Activated T-cell treated with anti-CD3 and anti-CD28 coated beads, Interleukin-2, amount 50 U/mL, for 48 hours (primary cell): ENCODE data around the gene DCHS2.
"Not testable (repeated sequence)": the region's sequence is repeated elsewhere in the genome, so short reads cannot be mapped to it uniquely, and the experiment has no call there.

Source experiments
- DNase-seq, 2 experiments: peaks; one replicate each; pipeline ENCODE4 v3.0.0-alpha.2; 2020

DCHS2 gene

GRCh38 chr4:154308207-154308606 is 183.4 kb downstream of the DCHS2 start:
- no peak for DNase-seq

GRCh38 chr4:154307451-154307850 is 184.1 kb downstream of the DCHS2 start:
- no peak for DNase-seq

GRCh38 chr4:154305616-154306015 is 186.0 kb downstream of the DCHS2 start:
- DNase-seq, result no peak

- no peak for DNase-seq
Measured at GRCh38 chr4:154304679-154305078, 186.9 kb downstream of the DCHS2 start.

GRCh38 chr4:154294652-154295350 is 196.8 kb downstream of the DCHS2 start:
- no peak for DNase-seq

GRCh38 chr4:154293427-154293826 is 198.2 kb downstream of the DCHS2 start:
- DNase-seq, result no peak

GRCh38 chr4:154292589-154292988 is 199.0 kb downstream of the DCHS2 start:
- DNase-seq, result no peak

GRCh38 chr4:154277172-154277571 is 214.4 kb downstream of the DCHS2 start:
- DNase-seq, result no peak

- no peak for DNase-seq
Measured at GRCh38 chr4:154276496-154276895, 215.1 kb downstream of the DCHS2 start.

- no peak for DNase-seq
Measured at GRCh38 chr4:154254999-154255398, 236.6 kb downstream of the DCHS2 start.

GRCh38 chr4:154234576-154234975 is 257.0 kb downstream of the DCHS2 start:
- DNase-seq, result no peak

- DNase-seq, result no peak
Measured at GRCh38 chr4:154231806-154232478, 259.7 kb downstream of the DCHS2 start.

- no peak for DNase-seq
Measured at GRCh38 chr4:154230723-154231122, 260.9 kb downstream of the DCHS2 start.

- no peak for DNase-seq
Measured at GRCh38 chr4:154230091-154230490, 261.5 kb downstream of the DCHS2 start.

- no peak for DNase-seq
Measured at GRCh38 chr4:154222875-154223274, 268.7 kb downstream of the DCHS2 start.

GRCh38 chr4:154218051-154218450 is 273.5 kb downstream of the DCHS2 start:
- no peak for DNase-seq

GRCh38 chr4:154217384-154217783 is 274.2 kb downstream of the DCHS2 start:
- not testable (repeated sequence) for DNase-seq

GRCh38 chr4:154211506-154211905 is 280.1 kb downstream of the DCHS2 start:
- DNase-seq, result no peak

GRCh38 chr4:154208424-154208823 is 283.2 kb downstream of the DCHS2 start:
- DNase-seq, result no peak

GRCh38 chr4:154205471-154205870 is 286.1 kb downstream of the DCHS2 start:
- DNase-seq, result no peak

- no peak for DNase-seq
Measured at GRCh38 chr4:154194649-154195048, 296.9 kb downstream of the DCHS2 start.

GRCh38 chr4:154192585-154192984 is 299.0 kb downstream of the DCHS2 start:
- no peak for DNase-seq

- no peak for DNase-seq
Measured at GRCh38 chr4:154189346-154189745, 302.3 kb downstream of the DCHS2 start.

GRCh38 chr4:154186888-154187287 is 304.7 kb downstream of the DCHS2 start:
- no peak for DNase-seq

GRCh38 chr4:154186035-154186434 is 305.6 kb downstream of the DCHS2 start:
- DNase-seq, result no peak
